IgD-negative memory B cell (primary cell): ENCODE measurements around the gene SIM1. TPM values are rescaled to one million over a fixed set of nuclear protein-coding genes. Genes with fewer than 3 reads are reported as not detected.
A peak's percentile ranks its signal among the peaks of the same experiment; 100 is the strongest.

Experiments
- H3K27ac Mint-ChIP-seq, 3 donors: one replicate each; pipeline ENCODE4 v1.8.0; 2020 to 2022; ENCODE audit warnings: mild to moderate bottlenecking in 3 of 3, mixed read lengths in 3 of 3, moderate library complexity in 1 of 3
- H3K27me3 Mint-ChIP-seq: one replicate; pipeline ENCODE4 v1.8.0; 2021; ENCODE audit warnings: mixed read lengths
- H3K36me3 Mint-ChIP-seq: one replicate; pipeline ENCODE4 v1.8.0; 2020; ENCODE audit warnings: mild to moderate bottlenecking, mixed read lengths
- H3K4me1 Mint-ChIP-seq, 3 donors: one replicate each; pipeline ENCODE4 v1.8.0; 2020 to 2022; ENCODE audit warnings: mixed read lengths in 3 of 3, mild to moderate bottlenecking in 1 of 3
- H3K4me3 Mint-ChIP-seq, 4 donors: one replicate each; pipeline ENCODE4 v1.8.0; 2020 to 2022; ENCODE audit warnings: mild to moderate bottlenecking in 4 of 4, mixed read lengths in 4 of 4, moderate library complexity in 3 of 4
- H3K9me3 Mint-ChIP-seq, 3 donors: one replicate each; pipeline ENCODE4 v1.8.0; 2020 to 2021; ENCODE audit warnings: mixed read lengths in 3 of 3, mild to moderate bottlenecking in 1 of 3
- polyA plus RNA-seq: library from polyadenylated mRNA; unstranded; fragments of 300-500 nt; fragmentation: Illumina TruSeq; gene quantifications from one replicate; pipeline ENCODE4 v1.2.3, GENCODE V29; 2021

The SIM1 gene
- polyA plus RNA-seq, 1 donor from 2014 or later, result not detected

- H3K36me3 Mint-ChIP-seq, result peaks cover 4% of the 10 kb centered on the region
- H3K4me3 Mint-ChIP-seq, result peak overlapping the region in 2 of 4 donors; percentile 8 to 55
- peaks cover 7 to 21% (median 18%) of the 10 kb centered on the region in 3 donors for H3K9me3 Mint-ChIP-seq
- H3K4me1 Mint-ChIP-seq, result peaks cover 13 to 29% (median 13%) of the 10 kb centered on the region in 3 donors
- peak overlapping the region in 2 of 3 donors; percentile 83 to 95 for H3K27ac Mint-ChIP-seq
- H3K27me3 Mint-ChIP-seq, result peaks cover 69% of the 10 kb centered on the region
Measured at GRCh38 chr6:100464162-100464851, 414 bp downstream of the SIM1 start.

GRCh38 chr6:100463630-100464161 lies 1.0 kb downstream of the SIM1 start:
- peaks cover 73% of the 10 kb centered on the region for H3K27me3 Mint-ChIP-seq
- H3K27ac Mint-ChIP-seq, result peak overlapping the region; percentile 53 to 95 (median 83)
- H3K4me1 Mint-ChIP-seq, result peaks cover 13 to 29% (median 13%) of the 10 kb centered on the region in 3 donors
- peaks cover 4% of the 10 kb centered on the region for H3K36me3 Mint-ChIP-seq
- H3K9me3 Mint-ChIP-seq, result peaks cover 7 to 24% (median 22%) of the 10 kb centered on the region in 3 donors
- H3K4me3 Mint-ChIP-seq, result peak overlapping the region in 3 of 4 donors; percentile 51 to 56 (median 55)

- Mint-ChIP-seq H3K9me3 (peaks cover 5 to 22% (median 22%) of the 10 kb centered on the region in 3 donors), H3K36me3 (peaks cover 2% of the 10 kb centered on the region), H3K27me3 (peaks cover 72% of the 10 kb centered on the region), H3K4me1 (peaks cover 12 to 27% (median 13%) of the 10 kb centered on the region in 3 donors), H3K4me3 (peak overlapping the region in 2 of 4 donors; percentile 1 to 56), H3K27ac (peak overlapping the region in 2 of 3 donors; percentile 91 to 95)
Measured at GRCh38 chr6:100462706-100463629, 1.8 kb downstream of the SIM1 start.

- peaks cover 4 to 21% (median 20%) of the 10 kb centered on the region in 3 donors for H3K9me3 Mint-ChIP-seq
- peaks cover 9 to 26% (median 13%) of the 10 kb centered on the region in 3 donors for H3K4me1 Mint-ChIP-seq
- peak overlapping the region in 3 of 4 donors; percentile 43 to 72 (median 56) for H3K4me3 Mint-ChIP-seq
- H3K36me3 Mint-ChIP-seq, result peaks cover 2% of the 10 kb centered on the region
- peak overlapping the region; percentile 31 to 91 (median 59) for H3K27ac Mint-ChIP-seq
- peaks cover 68% of the 10 kb centered on the region for H3K27me3 Mint-ChIP-seq
Measured at GRCh38 chr6:100461917-100462705, 2.6 kb downstream of the SIM1 start.

- H3K4me3 Mint-ChIP-seq, result peak overlapping the region in 3 of 4 donors; percentile 43 to 72 (median 56)
- peak overlapping the region in 2 of 3 donors; percentile 46 to 91 for H3K27ac Mint-ChIP-seq
- peaks cover 2% of the 10 kb centered on the region for H3K36me3 Mint-ChIP-seq
- H3K27me3 Mint-ChIP-seq, result peaks cover 67% of the 10 kb centered on the region
- H3K4me1 Mint-ChIP-seq, result peaks cover 6 to 23% (median 8%) of the 10 kb centered on the region in 3 donors
- peaks cover 3 to 22% (median 21%) of the 10 kb centered on the region in 3 donors for H3K9me3 Mint-ChIP-seq
Measured at GRCh38 chr6:100461278-100461916, 3.3 kb downstream of the SIM1 start.

GRCh38 chr6:100460650-100461204 lies 4.0 kb downstream of the SIM1 start:
- Mint-ChIP-seq H3K9me3 (peaks cover 0 to 23% (median 15%) of the 10 kb centered on the region in 3 donors), H3K27ac (peak overlapping the region in 2 of 3 donors; percentile 26 to 46), H3K4me3 (peak overlapping the region in 1 of 4 donors; percentile 28), H3K27me3 (peaks cover 67% of the 10 kb centered on the region), H3K4me1 (peaks cover 5 to 18% (median 5%) of the 10 kb centered on the region in 3 donors), H3K36me3 (peaks cover 2% of the 10 kb centered on the region)

GRCh38 chr6:100459592-100460184 lies 5.0 kb downstream of the SIM1 start:
- Mint-ChIP-seq H3K4me3 (peak overlapping the region in 1 of 4 donors; percentile 74), H3K9me3 (peaks cover 0 to 24% (median 22%) of the 10 kb centered on the region in 3 donors), H3K4me1 (peaks cover 3 to 16% (median 5%) of the 10 kb centered on the region in 3 donors), H3K36me3 (peaks cover 4% of the 10 kb centered on the region), H3K27ac (peak overlapping the region in 2 of 3 donors; percentile 78 to 80), H3K27me3 (peaks cover 69% of the 10 kb centered on the region)

GRCh38 chr6:100458841-100459591 lies 5.7 kb downstream of the SIM1 start:
- H3K27ac Mint-ChIP-seq, result peak overlapping the region; percentile 7 to 80 (median 78)
- peaks cover 72% of the 10 kb centered on the region for H3K27me3 Mint-ChIP-seq
- peaks cover 3 to 18% (median 5%) of the 10 kb centered on the region in 3 donors for H3K4me1 Mint-ChIP-seq
- peaks cover 0 to 27% (median 24%) of the 10 kb centered on the region in 3 donors for H3K9me3 Mint-ChIP-seq
- H3K36me3 Mint-ChIP-seq, result peaks cover 4% of the 10 kb centered on the region
- H3K4me3 Mint-ChIP-seq, result peak overlapping the region in 1 of 4 donors; percentile 74

GRCh38 chr6:100457311-100457990 lies 7.3 kb downstream of the SIM1 start:
- Mint-ChIP-seq H3K36me3 (peaks cover 4% of the 10 kb centered on the region), H3K27ac (peak overlapping the region in 2 of 3 donors; percentile 78), H3K4me3 (no peak overlapping the region), H3K9me3 (peaks cover 0 to 27% (median 19%) of the 10 kb centered on the region in 3 donors), H3K4me1 (peaks cover 3 to 15% (median 3%) of the 10 kb centered on the region in 3 donors), H3K27me3 (peaks cover 70% of the 10 kb centered on the region)

GRCh38 chr6:100456908-100457235 lies 7.8 kb downstream of the SIM1 start:
- H3K9me3 Mint-ChIP-seq, result peaks cover 0 to 27% (median 19%) of the 10 kb centered on the region in 3 donors
- peaks cover 0 to 9% (median 3%) of the 10 kb centered on the region in 3 donors for H3K4me1 Mint-ChIP-seq
- H3K27me3 Mint-ChIP-seq, result peaks cover 64% of the 10 kb centered on the region

GRCh38 chr6:100456141-100456907 lies 8.4 kb downstream of the SIM1 start:
- H3K4me1 Mint-ChIP-seq, result peaks cover 0 to 6% (median 3%) of the 10 kb centered on the region in 3 donors
- H3K27ac Mint-ChIP-seq, result peak overlapping the region; percentile 70 to 92 (median 80)
- peaks cover 1% of the 10 kb centered on the region for H3K36me3 Mint-ChIP-seq
- peak overlapping the region in 1 of 4 donors; percentile 21 for H3K4me3 Mint-ChIP-seq
- peaks cover 64% of the 10 kb centered on the region for H3K27me3 Mint-ChIP-seq
- H3K9me3 Mint-ChIP-seq, result peaks cover 0 to 27% (median 19%) of the 10 kb centered on the region in 3 donors

More at GRCh38 chr6:100456908-100457235, 7.8 kb downstream of the SIM1 start:
- Mint-ChIP-seq H3K36me3 (peaks cover 1% of the 10 kb centered on the region), H3K4me3 (peak overlapping the region in 1 of 4 donors; percentile 21), H3K27ac (peak overlapping the region; percentile 57 to 76 (median 70))
